Effector CD8-positive, alpha-beta T cell (primary cell): Measurements from ENCODE around the gene HOXC10.

ENCODE experiments used
- DNase-seq: peaks from one replicate; lab custom pipeline; 2025; lab: John Stamatoyannopoulos, UW

Gene HOXC10

GRCh38 chr12:53991077-53991460, 6.1 kb downstream of the HOXC10 start:
- no peak for DNase-seq

GRCh38 chr12:53992377-53992889, 7.5 kb downstream of the HOXC10 start:
- DNase-seq, result no peak

- DNase-seq, result no peak
These were observed 8.4 kb downstream of the HOXC10 start for GRCh38 chr12:53993162-53994008.

- no peak for DNase-seq
These were observed 9.0 kb downstream of the HOXC10 start for GRCh38 chr12:53994009-53994263.

DNA sequence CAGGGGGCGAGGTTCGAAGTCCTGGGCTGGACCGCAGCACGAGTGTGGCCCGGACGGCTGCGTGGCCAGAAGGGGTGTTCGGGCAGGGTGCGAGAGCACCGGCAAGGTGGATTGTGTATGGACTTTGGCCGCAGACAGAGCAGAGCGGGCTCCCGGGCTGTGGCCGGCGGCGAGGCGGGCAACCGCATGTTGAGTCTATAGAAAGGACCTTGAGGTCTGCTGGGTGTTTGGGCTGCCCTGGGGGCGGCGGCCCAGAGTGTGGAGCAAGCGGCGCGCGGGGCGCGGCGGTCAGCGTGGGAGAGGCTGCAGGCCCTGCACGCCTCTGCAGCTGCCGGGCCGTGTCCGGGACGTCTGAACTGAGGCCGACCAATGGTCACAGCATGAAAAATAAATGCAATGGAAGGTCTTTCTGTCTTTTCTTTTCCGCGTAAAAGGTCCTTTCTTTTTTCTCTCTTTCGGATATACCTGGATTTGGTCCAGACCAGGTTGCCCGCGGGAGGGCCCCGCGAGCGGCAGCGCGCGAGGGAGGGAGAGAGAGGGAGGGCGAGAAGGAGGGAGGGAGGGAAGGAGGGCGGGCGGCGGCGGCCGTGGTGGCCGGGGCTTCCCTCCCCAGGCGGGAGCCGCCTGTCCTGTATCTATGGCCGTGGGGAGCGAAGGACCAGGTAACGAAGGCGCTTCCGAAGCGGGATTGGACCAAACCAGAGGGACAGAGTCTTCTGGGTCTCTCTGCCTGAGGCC, 9.5 kb downstream of the HOXC10 start:
- DNase-seq, result no peak

DNA sequence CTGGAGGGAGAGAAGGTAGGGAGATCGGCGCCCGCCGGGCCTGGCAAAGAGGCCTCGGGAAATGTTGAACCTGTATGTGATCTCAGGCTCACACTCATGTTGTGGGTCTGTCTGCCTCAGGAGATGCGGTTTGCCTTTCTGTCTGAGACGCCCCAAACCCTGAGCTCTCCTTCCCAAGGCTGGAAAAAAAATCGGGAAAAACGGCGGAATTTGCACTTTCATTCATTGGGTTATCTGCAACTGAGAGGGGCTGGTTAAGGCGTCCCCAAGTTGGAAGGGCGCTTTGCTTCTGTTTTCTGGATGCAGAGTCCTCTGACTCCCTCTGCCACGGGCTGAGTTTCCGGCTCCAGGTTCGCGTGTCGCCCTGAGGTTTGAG, 10.0 kb downstream of the HOXC10 start:
- no peak for DNase-seq

DNA sequence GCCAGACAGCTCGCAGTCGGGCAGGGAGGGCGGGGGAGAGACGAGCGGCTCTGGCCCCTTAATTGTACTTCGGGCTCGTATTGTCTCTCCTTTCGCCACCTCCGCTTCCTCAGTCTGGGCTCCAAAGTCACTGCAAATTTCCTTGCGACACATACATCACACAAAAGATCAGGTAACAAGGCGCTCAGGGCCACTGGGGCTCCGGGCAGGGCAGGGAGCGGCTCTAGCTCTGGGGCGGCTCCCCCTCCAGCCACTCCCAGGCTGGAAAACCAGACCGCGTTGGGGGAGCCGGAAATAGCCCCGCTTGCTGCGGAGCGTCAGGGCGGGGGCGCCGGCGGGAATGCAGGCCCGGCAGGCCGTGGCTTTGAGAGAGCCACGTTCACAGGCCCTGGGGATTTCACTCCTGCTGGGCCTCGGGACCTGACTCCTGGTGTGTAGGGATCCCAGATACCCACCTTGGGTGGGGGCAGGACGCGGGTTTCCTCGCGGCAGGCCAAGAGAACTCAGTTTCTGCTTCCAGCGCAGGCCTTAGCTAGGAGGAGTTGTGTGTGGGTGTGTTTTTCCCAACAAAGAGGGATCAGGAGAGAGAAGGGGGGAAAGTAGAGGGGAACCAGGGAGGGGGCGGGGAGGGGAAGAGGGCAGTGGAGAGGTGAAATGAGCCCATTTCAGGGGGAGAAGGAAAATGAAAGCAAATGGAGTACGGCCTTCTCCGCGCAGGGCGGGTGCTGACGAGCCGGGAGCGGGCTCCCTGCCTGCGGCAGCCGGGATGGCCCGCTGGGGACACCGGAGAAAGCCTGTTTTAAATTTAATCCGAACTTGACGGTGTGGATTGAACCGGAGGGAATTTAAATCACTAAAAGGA, 10.7 kb downstream of the HOXC10 start:
- DNase-seq, result no peak

DNA sequence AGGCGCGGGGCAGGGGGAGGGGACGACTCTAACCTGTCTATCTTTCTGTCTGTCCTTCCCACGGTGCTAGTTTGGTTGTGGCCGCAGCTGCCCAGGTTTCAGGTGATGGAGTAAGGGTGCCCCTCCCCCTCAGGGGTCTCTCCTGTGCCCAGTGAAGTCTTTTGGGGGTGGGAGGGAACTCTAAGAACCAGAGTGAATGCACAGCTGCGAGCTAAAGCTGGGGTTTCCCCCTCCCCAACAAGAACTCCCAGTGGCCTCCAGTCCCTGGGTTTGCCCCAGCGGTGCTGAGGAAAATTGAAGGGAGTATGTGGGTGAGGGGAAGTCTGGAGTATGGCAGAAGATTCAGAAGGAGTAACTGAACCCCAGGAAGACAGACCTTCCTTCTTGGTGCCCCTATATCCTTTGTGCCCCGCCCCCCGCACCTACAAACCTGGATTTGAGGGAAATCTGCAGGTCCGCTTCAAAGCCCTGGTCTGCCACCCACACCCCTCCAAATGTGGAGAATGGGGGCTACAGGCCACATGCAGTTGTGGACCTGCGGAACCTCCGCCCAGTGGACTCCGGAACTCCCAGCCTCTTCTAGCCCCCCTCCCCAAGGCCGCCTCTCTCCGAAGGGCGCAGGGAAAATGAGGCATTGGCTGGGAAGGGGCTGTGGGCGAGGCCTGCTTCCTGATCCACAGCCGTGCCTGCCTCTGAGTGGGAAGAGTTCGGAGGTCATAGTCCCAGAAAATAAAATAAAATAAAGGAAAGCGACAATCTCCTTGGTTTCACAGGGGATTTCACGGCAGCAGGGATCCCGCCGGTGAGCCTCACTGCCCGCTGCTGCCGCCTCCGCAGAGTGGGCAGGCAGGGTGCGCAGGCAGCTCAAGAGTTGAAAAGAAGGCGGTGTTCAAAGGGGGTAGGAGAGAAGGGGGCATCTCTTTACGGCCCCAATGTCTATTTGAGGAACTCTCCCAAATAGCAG, 11.6 kb downstream of the HOXC10 start:
- DNase-seq, result no peak

GRCh38 chr12:53997204-53998109, 12.5 kb downstream of the HOXC10 start:
- DNase-seq, result no peak

GRCh38 chr12:53998110-53998899, 13.4 kb downstream of the HOXC10 start:
- DNase-seq, result no peak

DNA sequence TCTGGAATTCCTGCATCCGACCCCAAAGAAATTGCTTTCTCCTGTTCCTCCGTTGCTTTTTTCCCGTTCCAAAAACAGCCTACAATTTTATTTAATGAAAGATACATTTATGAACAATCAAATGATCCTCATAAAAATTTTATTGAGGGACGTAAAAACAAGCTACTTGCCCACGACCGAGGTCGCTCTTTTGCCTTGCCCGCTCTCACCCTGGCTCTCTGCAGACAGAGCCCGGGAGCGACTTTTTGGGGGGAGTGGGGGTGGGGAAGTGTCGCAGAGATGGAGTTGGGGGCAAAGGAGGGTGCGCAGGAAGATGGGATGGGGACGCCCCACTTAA, 13.9 kb downstream of the HOXC10 start:
- DNase-seq, result no peak

DNA sequence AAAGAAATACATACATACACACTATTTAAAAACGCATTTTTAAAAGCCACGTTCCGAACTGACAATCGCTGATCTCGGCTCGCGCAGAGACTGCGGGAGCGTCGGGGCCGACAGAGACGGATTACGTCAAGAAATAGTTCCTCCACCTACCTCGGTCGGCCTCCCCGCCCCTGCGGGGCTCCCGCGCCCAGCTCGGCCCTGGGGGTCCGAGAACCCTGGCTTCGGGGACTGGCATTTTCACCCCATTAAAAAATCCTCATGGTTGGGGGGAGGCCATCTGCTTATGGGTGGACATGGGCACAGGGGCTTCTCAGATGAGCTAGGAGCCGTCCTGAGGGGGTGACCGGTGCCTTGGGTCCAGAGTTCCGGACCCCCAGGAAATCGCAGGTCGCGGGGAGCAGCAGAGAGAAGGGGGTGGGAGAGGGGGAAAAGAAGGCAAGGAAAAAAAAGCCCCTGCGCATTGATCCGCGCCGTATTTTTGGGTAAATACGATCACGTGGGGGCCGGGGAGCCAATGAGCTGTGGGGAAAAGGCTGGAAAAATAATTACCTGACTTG, 14.7 kb downstream of the HOXC10 start:
- DNase-seq, result no peak

DNA sequence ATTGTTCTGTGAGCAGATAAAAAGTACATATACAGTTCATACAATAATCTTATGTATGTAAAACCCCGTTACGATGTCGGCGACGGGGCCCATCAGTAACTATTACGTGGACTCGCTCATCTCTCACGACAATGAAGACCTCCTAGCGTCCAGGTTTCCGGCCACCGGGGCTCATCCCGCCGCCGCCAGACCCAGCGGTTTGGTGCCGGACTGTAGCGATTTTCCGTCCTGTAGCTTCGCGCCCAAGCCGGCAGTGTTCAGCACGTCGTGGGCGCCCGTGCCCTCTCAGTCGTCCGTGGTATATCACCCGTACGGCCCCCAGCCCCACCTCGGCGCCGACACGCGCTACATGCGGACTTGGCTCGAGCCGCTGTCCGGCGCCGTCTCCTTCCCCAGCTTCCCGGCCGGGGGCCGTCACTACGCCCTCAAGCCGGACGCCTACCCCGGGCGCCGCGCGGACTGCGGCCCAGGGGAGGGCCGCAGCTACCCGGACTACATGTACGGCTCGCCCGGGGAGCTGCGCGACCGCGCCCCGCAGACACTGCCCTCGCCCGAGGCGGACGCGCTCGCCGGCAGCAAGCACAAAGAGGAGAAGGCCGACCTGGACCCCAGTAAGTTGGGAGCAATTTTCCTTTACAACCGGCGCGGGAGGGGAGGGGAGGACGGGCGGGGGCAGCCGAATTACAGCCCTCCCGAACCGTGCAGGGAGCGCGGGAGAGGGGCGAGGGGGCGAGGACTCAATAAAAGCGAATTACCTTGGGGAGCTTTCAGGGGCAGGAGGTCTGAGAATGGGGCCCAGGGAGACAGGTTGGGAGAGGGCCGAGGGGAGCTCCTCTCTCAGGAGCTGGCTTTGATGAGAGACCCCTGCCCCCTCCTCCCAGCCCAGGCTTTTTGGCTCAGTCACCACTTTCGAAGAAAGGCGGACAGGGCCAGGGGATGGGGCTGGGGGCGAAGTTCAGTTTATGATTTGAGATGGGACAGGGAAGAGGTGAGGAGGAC, 15.5 kb downstream of the HOXC10 start, which contains the start of gene HOXC9:
Gene HOXC9, plus strand, starts transcription at position 46 of the 999 bp plus-strand sequence. Its CDS starts 28 bp downstream, at position 74.
- no peak for DNase-seq

GRCh38 chr12:54001283-54002187, 16.6 kb downstream of the HOXC10 start:
- DNase-seq, result no peak

- no peak for DNase-seq
These were observed 17.4 kb downstream of the HOXC10 start for GRCh38 chr12:54002278-54002914.

- DNase-seq, result no peak
These were observed 18.0 kb downstream of the HOXC10 start for GRCh38 chr12:54002915-54003389.
